ENCODE results near the gene SSH2. TPM values are rescaled to one million over a fixed set of nuclear protein-coding genes. Genes with fewer than 3 reads are reported as not detected.

SSH2 gene
- total RNA-seq, 1 experiment from 2014 or later = 8.5 TPM

- no peaks in the 10 kb centered on the region for H3K9me2 ChIP-seq (replicated peaks; ENCODE audit: low read length)
- TF ChIP-seq CTCF (conservative IDR thresholded peaks at IDR 0.05; ENCODE audit: low read depth, low read length) = no peak
- TF ChIP-seq EZH2phosphoT487 (IDR thresholded peaks at IDR 0.05; ENCODE audit: borderline replicate concordance, low read length) = no peak
- no peak for TF ChIP-seq EZH2 (IDR thresholded peaks at IDR 0.05; ENCODE audit: low read length, unreplicated experiment)
- DNase-seq = peak; percentile 59
- H3K27me3 ChIP-seq (ENCODE audit: low read length) = no peaks in the 10 kb centered on the region
- POLR2A ChIA-PET (ENCODE audit: unreplicated experiment) = no interaction called here
- ATAC-seq = peak; percentile 77
- H3F3A ChIP-seq (ENCODE audit: low read length, unreplicated experiment) = no peaks in the 10 kb centered on the region
- H3K4me2 ChIP-seq (ENCODE audit: low read length) = 0 out of 2 replicates have a peak overlapping the region, but pooled peaks have one; percentile 8
- no peaks in the 10 kb centered on the region for H4K20me1 ChIP-seq (ENCODE audit: low read length)
- no peak overlapping the region for H3K4me3 ChIP-seq (ENCODE audit: low read length)
- H2AFZ ChIP-seq (ENCODE audit: low read length) = no peak overlapping the region
- intact Hi-C loops (cut with micrococcal nuclease) = no loop called here
- peak overlapping the region; percentile 34 for H3K27ac ChIP-seq (ENCODE audit: low read length)
- no TSS peak for BruUV-seq (replicated peaks)
- H3K9ac ChIP-seq (ENCODE audit: low read length) = no peak overlapping the region
- no peaks in the 10 kb centered on the region for H3K79me2 ChIP-seq (ENCODE audit: low read length)
- peaks cover 15% of the 10 kb centered on the region; the same call in 1 of the 2 replicates for H3K4me1 ChIP-seq (ENCODE audit: insufficient read depth, low read length)
- H3K36me3 ChIP-seq (ENCODE audit: low read depth, low read length) = no peaks in the 10 kb centered on the region; the same call in 1 of the 2 replicates
- CTCF ChIA-PET = no interaction called here
- H3K9me3 ChIP-seq (ENCODE audit: low read length) = no peaks in the 10 kb centered on the region
Observed at GRCh38 chr17:29909236-29910003, 20.6 kb downstream of the SSH2 start.

GRCh38 chr17:29906969-29907368, 23.1 kb downstream of the SSH2 start:
- BruUV-seq (replicated peaks) = no TSS peak
- H3K9me2 ChIP-seq (replicated peaks; ENCODE audit: low read length) = no peaks in the 10 kb centered on the region
- H3K27ac ChIP-seq (ENCODE audit: low read length) = no peak overlapping the region
- H3K36me3 ChIP-seq (ENCODE audit: low read depth, low read length) = no peaks in the 10 kb centered on the region; the same call in 1 of the 2 replicates
- intact Hi-C loops (cut with micrococcal nuclease) = no loop called here
- peaks cover 14% of the 10 kb centered on the region; the same call in 1 of the 2 replicates for H3K4me1 ChIP-seq (ENCODE audit: insufficient read depth, low read length)
- ChIA-PET POLR2A (ENCODE audit: unreplicated experiment) (interaction anchor here (0.8 kb wide), 1 partner anchor 12 kb away, joined by 38 read pairs; no protein-coding TSS in a partner anchor), CTCF (no interaction called here)
- H2AFZ ChIP-seq (ENCODE audit: low read length) = no peak overlapping the region
- H3K9ac ChIP-seq (ENCODE audit: low read length) = no peak overlapping the region
- H3K4me2 ChIP-seq (ENCODE audit: low read length) = no peak overlapping the region
- no peak for ATAC-seq
- TF ChIP-seq CTCF (conservative IDR thresholded peaks at IDR 0.05; ENCODE audit: low read depth, low read length) (no peak), EZH2phosphoT487 (IDR thresholded peaks at IDR 0.05; ENCODE audit: borderline replicate concordance, low read length) (no peak), EZH2 (IDR thresholded peaks at IDR 0.05; ENCODE audit: low read length, unreplicated experiment) (no peak)
- no peaks in the 10 kb centered on the region for H3F3A ChIP-seq (ENCODE audit: low read length, unreplicated experiment)
- no peaks in the 10 kb centered on the region for H3K9me3 ChIP-seq (ENCODE audit: low read length)
- H4K20me1 ChIP-seq (ENCODE audit: low read length) = no peaks in the 10 kb centered on the region
- no peaks in the 10 kb centered on the region for H3K79me2 ChIP-seq (ENCODE audit: low read length)
- DNase-seq = no peak
- H3K27me3 ChIP-seq (ENCODE audit: low read length) = no peaks in the 10 kb centered on the region
- no peak overlapping the region for H3K4me3 ChIP-seq (ENCODE audit: low read length)

GRCh38 chr17:29905879-29906167, 24.2 kb downstream of the SSH2 start:
- Histone ChIP-seq H3K79me2 (ENCODE audit: low read length) (no peaks in the 10 kb centered on the region), H3K9me3 (ENCODE audit: low read length) (no peaks in the 10 kb centered on the region), H2AFZ (ENCODE audit: low read length) (no peak overlapping the region), H3K4me2 (ENCODE audit: low read length) (no peak overlapping the region), H3K9ac (ENCODE audit: low read length) (no peak overlapping the region), H3K9me2 (replicated peaks; ENCODE audit: low read length) (no peaks in the 10 kb centered on the region), H3K27ac (ENCODE audit: low read length) (no peak overlapping the region), H3K36me3 (ENCODE audit: low read depth, low read length) (no peaks in the 10 kb centered on the region; the same call in 1 of the 2 replicates), H3K4me1 (ENCODE audit: insufficient read depth, low read length) (peaks cover 10% of the 10 kb centered on the region; the same call in 1 of the 2 replicates), H3F3A (ENCODE audit: low read length, unreplicated experiment) (no peaks in the 10 kb centered on the region), H3K27me3 (ENCODE audit: low read length) (no peaks in the 10 kb centered on the region), H3K4me3 (ENCODE audit: low read length) (no peak overlapping the region), H4K20me1 (ENCODE audit: low read length) (no peaks in the 10 kb centered on the region)
- ATAC-seq = no peak
- no TSS peak for BruUV-seq (replicated peaks)
- POLR2A ChIA-PET (ENCODE audit: unreplicated experiment) = no interaction called here
- TF ChIP-seq CTCF (conservative IDR thresholded peaks at IDR 0.05; ENCODE audit: low read depth, low read length) = no peak
- TF ChIP-seq EZH2phosphoT487 (IDR thresholded peaks at IDR 0.05; ENCODE audit: borderline replicate concordance, low read length) = no peak
- TF ChIP-seq EZH2 (IDR thresholded peaks at IDR 0.05; ENCODE audit: low read length, unreplicated experiment) = no peak
- DNase-seq = no peak
- intact Hi-C loops (cut with micrococcal nuclease) = no loop called here
- CTCF ChIA-PET = no interaction called here

All from PC-3 (cell line).